ENCODE measurements around the gene WWC2.
A peak's percentile ranks its signal among the peaks of the same experiment; 100 is the strongest.

GRCh38 chr4:183256756-183257385 lies 157.8 kb downstream of the WWC2 start:
- TF ChIP-seq CTCF (IDR thresholded peaks at IDR 0.05) = peak; percentile 49
- no peak for TF ChIP-seq HMGXB4 (CRISPR knock-in tag; IDR thresholded peaks at IDR 0.05; ENCODE audit: borderline replicate concordance)
- TF ChIP-seq RCOR1 (IDR thresholded peaks at IDR 0.05; ENCODE audit: low read depth, low read length) = no peak
- TF ChIP-seq POLR2AphosphoS2 (conservative IDR thresholded peaks at IDR 0.05; ENCODE audit: low read length) = no peak
- no peak for TF ChIP-seq CHD2 (IDR thresholded peaks at IDR 0.05; ENCODE audit: low read length, partially characterized antibody)
- TF ChIP-seq CEBPB (IDR thresholded peaks at IDR 0.05) = no peak
- no peak for TF ChIP-seq MAX (IDR thresholded peaks at IDR 0.05)
- TF ChIP-seq EHMT2 (IDR thresholded peaks at IDR 0.05; ENCODE audit: low read depth) = no peak
- TF ChIP-seq USF2 (IDR thresholded peaks at IDR 0.05) = no peak
- TF ChIP-seq TP53 (CRISPR knock-in tag; IDR thresholded peaks at IDR 0.05) = no peak

Measured in A549 (cell line).